ENCODE measurements around the gene NEUROD6.

NEUROD6 gene

GRCh38 chr7:31340603-31341002, at the start of gene NEUROD6:
Gene NEUROD6, minus strand, starts transcription at chr7:31340726. Its CDS starts 1,458 bp downstream, at chr7:31339268.
- DNase-seq = no peak

- DNase-seq = no peak
These were observed 43.9 kb upstream of the NEUROD6 start for GRCh38 chr7:31384466-31384865.

GRCh38 chr7:31382722-31383121, 42.2 kb upstream of the NEUROD6 start:
- no peak for DNase-seq

DNA sequence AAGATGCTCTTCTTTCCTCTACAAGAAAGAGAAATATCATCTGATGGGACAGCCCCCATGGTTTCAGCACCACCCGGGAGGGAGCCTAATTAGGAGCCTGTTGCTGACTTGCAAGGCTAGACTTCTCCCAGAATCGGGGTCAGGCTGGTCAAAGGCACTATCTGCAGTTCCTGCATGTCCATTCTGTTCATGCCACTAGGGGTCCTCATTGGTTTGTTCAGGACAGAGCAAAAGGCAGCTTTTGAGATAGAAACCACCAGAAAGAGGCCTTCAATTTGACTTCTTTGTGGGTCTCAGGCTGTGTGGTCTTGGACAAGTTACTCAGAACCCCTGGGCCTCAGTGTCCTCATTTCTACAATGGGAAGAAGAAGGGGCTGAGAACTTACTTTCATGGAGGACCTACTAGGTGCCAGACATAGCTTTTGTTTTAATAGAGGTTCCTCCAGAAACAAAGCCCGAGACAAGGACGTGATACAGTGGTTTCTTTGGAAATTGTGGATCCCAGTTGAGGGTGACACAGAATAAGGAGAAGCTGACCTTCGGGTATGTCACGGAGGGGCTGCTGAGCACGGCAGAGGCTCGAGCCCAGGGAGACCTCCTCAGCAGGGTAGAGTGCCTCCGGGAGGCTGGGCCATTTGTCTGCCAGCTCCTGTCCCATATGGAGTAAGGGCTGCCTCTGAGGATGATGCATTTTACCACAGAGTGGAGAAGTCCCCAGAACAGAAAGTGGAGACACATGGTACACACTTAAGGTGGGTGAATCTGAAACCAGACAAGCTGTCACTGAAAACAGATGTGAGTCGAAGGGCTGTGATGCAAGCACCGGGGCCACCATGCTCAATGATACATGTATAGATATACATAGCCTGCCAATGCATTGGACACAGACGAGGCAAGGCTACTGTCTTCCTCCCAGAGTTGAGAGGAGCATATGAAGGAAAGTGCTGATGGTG, 33.1 kb upstream of the NEUROD6 start:
- DNase-seq = peak; percentile 32

GRCh38 chr7:31372231-31372959, 31.9 kb upstream of the NEUROD6 start:
- DNase-seq = no peak

DNA sequence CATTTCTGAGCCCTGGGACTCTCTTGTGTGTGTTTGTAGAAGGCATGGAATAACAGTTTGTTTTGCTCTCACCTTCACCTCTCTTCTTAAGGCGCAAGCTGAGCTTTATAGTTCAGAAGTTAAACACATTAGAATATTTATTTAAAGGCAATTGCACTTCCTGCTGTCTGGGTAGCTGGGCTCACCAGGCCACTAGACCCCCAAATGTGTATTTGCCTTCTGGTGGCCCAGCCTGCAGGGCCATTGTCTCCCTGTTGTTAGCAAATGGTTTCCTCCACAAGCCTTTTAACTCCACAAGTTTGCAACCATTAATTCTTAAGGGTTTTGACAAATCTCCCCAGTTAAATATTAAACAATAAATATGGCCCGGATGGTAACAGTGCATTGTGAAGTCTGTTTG, 31.1 kb upstream of the NEUROD6 start:
- DNase-seq = no peak

GRCh38 chr7:31370609-31371008, 30.1 kb upstream of the NEUROD6 start:
- DNase-seq = no peak

GRCh38 chr7:31368620-31369019, 28.1 kb upstream of the NEUROD6 start:
- no peak for DNase-seq

- DNase-seq = no peak
These were observed 23.0 kb upstream of the NEUROD6 start for GRCh38 chr7:31363496-31363895.

GRCh38 chr7:31363051-31363450, 22.5 kb upstream of the NEUROD6 start:
- no peak for DNase-seq

- DNase-seq = no peak
These were observed 21.9 kb upstream of the NEUROD6 start for GRCh38 chr7:31362401-31362800.

GRCh38 chr7:31358467-31358866, 17.9 kb upstream of the NEUROD6 start:
- DNase-seq = no peak

GRCh38 chr7:31345421-31345820, 4.9 kb upstream of the NEUROD6 start:
- DNase-seq = no peak

- no peak for DNase-seq
These were observed 3.2 kb upstream of the NEUROD6 start for GRCh38 chr7:31343516-31344305.

DNA sequence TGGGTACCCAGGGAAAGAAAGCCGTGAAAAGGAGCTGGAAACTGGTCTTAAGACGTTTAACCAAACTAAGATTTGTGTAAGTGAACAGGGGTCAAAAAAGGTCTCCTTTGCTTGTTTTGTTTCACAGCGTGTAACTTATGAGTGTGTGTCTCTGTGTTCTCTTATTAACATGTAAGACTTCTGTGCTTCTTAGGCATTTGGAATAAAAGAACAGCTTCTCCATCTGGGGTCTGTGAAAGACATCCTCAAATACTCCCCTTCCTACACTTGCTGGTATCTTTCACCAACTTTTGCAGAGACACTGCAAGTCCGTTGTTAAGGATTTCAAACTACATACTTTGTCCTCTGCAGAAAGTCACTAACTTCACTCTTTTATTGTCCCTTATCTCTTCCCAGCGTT, 615 bp upstream of the NEUROD6 start:
- no peak for DNase-seq

DNA sequence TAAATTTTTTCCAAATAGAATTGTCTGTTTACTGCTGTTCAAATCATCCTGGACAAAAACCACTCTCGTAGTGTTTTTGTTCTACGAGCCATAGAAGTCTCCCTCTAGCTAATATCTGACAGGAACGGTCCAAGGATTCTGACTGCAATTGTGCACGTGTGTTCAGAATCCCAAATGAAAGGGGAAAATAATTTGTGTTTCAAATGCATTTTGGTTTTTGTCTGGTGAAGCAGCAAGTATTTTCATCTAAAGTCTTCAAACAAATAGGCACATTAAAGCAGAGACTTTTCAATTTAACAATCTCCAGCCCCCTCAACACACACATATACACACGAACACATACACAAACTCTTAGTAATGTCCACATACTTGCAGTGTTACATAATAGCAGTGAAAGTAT, 475 bp downstream of the NEUROD6 start:
- no peak for DNase-seq

GRCh38 chr7:31338706-31339105, 1.8 kb downstream of the NEUROD6 start:
- no peak for DNase-seq

- no peak for DNase-seq
These were observed 3.4 kb downstream of the NEUROD6 start for GRCh38 chr7:31337002-31337565.

- no peak for DNase-seq
These were observed 4.1 kb downstream of the NEUROD6 start for GRCh38 chr7:31336202-31337001.

GRCh38 chr7:31335884-31336201, 4.7 kb downstream of the NEUROD6 start:
- no peak for DNase-seq

DNA sequence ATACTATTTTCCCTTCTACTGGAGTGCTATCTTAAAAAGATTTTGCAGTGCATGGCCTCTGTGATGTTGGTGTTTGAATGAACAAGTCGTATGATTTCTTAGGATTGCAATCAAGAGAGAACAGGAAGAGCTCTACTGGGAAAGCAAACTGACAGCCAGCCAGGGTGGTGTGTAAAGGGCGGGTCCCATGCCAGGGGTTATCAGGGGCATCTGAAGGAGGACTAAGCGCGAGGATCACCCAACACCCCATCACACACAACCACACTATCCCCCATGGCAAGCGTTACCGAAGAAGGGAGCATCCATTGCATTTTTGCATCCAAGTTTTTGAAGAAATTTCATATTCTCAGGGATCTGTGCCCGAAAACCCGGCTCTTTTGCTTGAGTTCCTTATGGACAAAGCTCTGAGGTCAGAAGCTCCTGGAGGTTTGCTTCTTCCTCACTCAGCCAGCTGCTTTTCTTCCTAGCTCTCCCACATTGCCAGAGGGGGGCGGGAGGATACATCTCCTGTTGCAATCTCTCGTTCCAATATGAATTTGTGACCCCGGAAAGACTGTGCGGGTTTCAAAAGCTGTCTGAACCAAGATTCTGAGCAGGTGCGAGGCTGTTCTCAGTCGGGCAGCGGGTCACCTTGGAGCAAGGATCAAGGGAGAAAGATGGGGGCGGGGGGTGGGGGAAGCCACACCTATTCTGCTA, 5.2 kb downstream of the NEUROD6 start:
- no peak for DNase-seq

GRCh38 chr7:31333291-31333690, 7.2 kb downstream of the NEUROD6 start:
- no peak for DNase-seq

Measured in NCI-H1092 (cell line).